HG03575 (cell line): Measurements from ENCODE around the gene ICAM2.
"Not testable (repeated sequence)": the region's sequence is repeated elsewhere in the genome, so short reads cannot be mapped to it uniquely, and the experiment has no call there.

ENCODE experiments used
- ATAC-seq: cut with Tn5 transposase; IDR thresholded peaks from one replicate; pipeline ENCODE4 v1.9.1; 2021; ENCODE audit not compliant: unreplicated experiment, insufficient number of reproducible peaks, low FRiP score; ENCODE audit errors: extremely low read depth

Gene ICAM2

DNA sequence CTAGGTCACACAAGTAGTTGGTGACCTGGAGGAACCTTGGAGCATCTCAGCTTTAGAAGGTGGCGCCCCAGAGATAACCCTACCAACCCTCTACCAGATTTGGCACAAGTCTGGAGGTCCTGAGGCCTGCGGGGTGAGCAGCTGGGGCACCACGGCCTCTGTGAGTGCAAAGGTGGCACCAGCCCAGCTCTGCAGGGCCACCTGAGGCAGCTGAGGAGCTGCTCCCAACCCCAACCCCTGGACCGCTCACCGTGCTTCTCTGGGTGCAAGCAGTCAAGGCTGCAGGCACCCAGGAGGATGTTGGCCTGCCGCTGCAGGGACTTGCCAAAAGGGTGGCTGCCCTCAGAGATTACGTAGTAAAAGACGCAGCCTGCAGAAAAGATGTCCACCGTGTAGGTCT is 28.4 kb upstream of the ICAM2 start:
- no peak for ATAC-seq

DNA sequence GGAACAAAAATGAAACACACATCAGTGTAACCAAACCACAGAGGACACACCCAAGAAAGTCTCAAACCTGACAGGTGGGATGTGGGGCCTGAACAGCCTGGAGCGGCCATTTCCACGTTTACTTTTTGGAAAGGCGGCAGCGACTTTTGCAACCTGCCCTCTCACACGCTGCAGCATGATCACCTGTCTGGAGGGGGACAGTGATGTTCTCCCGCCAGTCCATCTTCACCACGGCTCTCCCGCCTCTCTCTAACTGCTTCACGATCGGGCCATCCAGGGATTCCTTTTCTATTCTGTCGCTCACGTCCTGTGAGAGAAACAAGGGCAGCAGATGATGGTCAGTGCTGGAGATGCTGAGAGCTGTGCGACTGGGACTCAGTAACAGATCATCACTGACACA is 24.7 kb upstream of the ICAM2 start:
- ATAC-seq: no peak

DNA sequence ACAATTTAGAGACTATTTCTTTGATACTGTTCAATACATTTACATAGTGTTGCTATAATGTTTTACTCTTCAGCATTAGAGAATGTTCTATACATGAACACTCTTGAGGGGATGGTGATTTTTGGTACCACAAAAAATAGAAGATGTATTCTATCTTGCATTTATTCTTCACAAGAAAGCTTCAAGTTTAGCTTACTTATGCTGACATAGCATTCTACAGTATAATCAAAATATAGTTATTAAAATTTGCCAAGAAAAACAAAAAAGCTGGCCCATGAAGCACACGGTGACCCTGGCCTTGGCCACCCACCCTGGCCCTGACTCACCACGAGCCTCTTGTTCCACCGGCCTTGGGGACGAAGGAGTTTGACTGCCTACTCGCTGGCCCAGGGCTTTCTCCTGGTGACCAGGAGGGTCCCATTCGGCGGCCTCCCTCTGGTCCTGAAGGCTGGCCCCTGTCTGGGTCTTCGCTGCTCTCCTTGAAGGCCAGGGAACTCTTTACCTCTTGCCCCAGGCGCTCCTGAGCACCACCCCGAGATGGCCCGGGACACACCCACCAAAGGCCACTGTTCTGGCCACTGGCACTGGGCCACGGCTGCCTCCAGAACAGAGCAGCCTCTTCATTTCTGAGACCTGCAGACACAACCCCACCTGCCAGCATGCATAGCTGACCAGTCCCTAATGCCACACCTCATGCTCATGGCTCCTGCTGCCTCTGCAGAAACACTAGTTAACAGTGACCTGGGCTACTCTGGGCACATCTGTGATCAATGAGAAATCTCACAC is 22.5 kb upstream of the ICAM2 start:
- ATAC-seq: no peak

DNA sequence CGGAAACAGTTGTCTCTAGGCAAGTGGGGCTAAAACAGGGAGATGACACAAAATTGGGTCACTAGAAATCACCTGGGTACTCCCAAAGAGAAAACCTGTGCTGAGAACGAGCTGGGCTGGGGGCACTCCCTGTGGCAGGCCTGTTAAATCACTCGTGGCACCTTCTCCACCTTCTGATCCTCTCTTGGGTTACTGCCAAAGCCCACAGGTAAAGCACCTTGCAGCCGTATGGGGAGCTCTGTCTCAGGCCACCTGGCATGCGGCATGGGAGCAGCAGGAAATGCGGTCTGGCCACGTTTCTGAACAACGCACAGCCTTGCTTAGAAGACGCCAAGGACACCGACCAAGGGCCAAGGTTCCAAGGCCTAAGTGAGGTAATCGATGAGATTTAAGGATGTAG is 21.5 kb upstream of the ICAM2 start:
- ATAC-seq: no peak

DNA sequence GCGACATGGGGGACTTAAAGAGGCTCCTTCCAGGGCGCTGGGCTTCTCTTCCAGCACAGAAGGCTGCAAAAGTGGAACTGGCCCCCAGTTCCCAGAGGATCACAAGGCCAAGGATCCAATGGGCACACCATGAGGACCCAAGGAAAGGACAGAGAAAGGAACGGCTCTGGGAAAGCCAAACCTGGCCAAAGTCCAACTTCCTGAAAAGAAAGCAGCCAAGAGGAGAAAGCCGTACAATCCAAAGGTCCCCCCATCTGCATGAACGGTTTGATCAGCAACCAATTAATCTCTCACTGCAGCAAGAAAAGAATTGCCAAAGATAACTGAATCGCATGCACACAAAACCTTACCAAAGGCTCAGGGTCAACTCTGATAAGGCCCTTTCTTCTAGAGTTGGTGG is 19.8 kb upstream of the ICAM2 start:
- ATAC-seq: no peak

DNA sequence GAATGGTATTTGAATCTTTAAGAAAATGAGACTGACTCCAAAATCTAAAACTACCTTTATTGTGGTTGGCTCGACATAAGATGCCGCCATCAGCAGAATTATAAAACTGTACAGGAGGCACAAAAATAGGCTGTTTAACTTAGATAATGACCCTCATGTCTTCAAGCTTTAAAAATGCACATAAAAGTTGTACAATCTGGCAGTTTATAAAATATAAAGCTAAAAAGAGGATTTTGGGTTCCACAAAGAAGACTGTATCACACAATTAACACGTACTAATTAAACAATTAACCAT is 18.6 kb upstream of the ICAM2 start:
- no peak for ATAC-seq

DNA sequence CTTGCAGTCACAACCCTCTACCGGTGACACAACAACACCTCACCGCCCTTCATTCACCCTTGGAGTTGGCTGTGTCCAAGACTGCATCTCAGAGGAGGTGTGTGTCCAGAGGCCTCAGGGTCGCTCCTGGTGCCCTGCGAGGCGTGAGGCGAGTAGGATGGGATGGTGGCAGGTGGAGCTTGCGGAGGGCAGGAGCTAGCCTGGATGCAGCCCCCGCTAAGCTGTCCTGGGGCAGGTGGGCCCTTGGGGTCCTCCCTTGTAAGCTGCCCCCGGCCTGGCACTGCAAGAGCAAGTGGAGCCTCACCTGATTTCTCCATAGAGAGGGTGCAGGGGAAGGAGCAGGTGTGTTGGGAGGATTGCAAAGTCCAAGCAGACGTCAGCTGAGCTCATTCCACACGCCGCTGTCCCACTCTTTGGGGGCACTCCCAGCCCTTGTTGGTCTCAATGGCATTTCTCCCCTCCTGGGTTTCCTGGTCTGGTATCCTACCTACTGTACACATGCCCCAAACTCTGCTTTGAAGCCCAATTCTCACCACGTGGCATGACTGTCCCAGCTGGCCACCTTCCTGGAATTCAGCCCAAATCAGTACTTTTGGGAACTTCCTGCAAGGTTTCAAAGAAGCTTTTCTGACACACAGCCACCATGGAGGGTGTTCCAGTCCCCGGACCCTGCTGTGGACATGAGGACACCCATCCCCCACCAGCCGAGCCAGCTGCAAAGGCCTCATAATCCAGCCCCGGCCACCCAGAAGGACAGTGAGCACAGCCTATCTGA is 18.1 kb upstream of the ICAM2 start:
- no peak for ATAC-seq

DNA sequence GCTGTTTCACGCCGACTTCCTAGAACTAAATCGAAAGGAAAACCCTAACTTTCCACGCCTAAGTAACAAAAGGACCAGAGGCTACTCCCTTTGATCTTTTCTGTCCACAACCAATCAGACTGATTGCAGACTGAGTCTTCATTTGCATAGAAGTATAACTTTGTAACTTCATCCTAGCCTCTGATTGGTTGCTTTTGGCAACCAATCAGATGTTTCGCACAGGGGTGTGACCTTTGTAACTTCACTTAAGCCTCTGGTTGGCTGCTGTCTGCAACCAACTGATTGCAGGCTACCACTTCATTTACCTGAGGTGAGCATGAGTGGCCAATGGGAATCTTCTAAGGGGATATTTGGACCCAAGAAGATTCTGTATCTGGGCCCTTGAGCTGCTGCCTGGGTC is 17.4 kb upstream of the ICAM2 start:
- no peak for ATAC-seq

DNA sequence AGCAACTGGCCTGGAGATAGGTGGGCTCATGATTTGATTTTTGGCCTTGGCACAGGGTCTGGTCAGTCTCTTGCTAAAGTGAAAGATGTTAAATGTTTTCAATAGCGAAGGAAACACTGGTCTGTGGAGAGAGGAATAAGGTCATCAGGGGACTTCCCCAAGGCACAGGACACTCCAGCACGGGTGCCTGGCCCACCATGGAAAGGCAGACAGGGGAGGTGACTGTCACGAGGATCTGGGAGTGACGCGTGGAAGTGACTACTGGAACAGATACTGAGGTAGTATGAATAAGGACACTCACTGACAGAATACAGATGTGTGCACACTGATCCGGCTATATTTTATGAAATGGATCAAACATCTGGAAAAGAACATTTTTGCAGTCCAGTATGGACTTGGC is 16.7 kb upstream of the ICAM2 start:
- ATAC-seq: no peak

DNA sequence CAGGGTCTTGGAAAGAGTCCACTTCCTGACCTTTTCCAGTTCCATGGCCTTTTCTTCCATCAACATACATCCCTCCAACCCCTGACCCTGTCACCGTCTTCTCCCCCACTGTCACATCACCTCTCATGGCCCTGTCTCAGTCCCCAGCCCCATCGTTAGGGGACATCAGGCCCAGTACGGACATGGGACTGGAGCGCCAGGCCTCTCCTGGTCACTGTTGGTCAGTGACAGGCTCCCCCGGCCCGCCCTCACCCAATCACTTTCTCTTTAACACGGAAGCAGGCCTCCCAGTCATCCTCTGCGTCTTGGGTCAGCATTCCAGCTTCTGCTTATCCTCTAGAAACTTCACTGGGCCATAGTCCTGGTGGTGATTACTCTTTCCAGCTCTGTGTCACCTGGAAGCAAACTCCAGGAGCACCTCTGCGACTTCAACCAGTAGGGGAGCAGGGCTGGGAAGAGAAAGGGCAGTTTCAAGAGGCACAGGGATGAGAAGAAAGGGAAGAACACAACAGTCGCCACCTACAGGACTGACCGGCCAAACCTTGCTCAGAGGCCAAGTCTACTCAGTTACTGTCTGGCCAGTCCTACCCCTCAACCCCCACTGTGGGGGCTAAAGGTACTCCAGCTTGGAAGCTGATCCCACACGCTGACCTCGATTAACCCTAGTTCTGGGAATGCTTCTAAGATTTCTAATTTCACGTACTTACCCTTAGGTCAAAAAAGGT is 15.9 kb upstream of the ICAM2 start:
- no peak for ATAC-seq

DNA sequence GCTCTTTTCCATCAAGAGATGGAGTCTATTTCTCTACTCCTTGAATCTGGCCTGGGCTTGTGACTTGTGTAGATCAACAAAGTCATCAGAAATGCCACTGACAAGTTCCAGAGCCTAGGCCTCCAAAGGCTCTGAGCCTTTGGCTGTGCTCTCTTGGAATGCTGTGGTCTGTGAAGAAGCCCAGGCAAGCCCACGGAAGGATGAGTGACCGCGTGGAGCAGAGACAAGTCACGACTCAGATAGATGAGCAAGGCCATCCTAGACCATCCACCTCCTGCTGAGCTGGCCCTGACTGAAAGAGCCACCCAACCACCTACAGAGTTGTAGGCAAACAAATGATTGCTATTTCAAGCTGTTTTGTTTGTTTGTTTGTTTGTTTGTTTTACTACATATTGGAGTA is 11.6 kb upstream of the ICAM2 start:
- no peak for ATAC-seq

DNA sequence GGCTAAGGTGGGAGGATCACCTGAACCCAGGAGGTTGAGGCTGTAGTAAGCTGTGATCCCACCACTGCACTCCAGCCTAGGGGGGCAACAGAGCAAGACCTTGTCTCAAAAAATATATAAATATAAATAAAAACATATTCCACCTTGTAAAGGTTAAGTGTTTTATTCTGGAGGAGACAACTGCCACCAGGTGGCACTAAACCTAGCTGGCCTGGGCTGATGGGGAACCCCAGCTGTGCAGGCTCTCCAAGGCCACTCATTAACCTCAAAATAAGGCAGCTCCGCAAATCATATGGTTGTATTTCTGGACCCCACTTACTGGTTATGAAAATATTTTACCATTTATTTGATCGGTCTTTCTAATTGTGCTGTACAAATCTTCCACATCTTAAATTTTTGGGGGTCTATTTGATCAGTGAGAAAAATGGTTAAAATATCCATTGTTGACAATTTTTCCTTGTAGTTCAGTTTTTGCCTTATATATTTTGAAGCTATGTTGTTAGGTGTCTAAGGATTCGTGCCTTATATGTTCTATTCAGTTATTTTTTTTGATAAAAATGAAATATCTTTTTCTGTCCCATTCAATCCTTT is 8.5 kb upstream of the ICAM2 start:
- no peak for ATAC-seq

DNA sequence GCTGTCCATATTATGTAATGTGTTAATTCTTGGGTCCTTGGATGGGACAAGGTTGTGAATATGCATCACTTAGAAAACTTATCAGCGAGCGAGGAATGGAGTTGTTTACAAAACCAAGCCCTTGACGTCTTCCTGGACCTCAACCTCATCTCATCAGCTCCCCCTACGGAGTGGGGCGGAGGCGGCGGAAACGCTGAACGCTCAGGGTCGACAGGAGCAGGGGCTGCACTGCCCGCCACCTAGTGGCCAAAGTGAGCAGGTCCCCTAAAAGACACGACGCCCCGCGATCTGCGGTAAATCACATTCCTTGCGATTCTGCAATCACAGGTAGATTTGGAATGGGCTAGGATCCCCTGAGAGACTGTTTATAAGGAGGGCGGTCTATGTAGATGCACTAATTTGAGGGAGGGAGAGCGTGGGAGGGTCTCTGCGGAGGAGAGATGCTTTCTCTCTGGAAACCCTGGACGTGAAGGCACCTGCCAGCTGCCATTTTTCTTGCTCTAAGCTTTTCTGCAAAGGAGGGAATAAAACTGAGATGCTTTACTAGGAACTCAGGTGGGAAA is 5.4 kb upstream of the ICAM2 start:
- no peak for ATAC-seq

DNA sequence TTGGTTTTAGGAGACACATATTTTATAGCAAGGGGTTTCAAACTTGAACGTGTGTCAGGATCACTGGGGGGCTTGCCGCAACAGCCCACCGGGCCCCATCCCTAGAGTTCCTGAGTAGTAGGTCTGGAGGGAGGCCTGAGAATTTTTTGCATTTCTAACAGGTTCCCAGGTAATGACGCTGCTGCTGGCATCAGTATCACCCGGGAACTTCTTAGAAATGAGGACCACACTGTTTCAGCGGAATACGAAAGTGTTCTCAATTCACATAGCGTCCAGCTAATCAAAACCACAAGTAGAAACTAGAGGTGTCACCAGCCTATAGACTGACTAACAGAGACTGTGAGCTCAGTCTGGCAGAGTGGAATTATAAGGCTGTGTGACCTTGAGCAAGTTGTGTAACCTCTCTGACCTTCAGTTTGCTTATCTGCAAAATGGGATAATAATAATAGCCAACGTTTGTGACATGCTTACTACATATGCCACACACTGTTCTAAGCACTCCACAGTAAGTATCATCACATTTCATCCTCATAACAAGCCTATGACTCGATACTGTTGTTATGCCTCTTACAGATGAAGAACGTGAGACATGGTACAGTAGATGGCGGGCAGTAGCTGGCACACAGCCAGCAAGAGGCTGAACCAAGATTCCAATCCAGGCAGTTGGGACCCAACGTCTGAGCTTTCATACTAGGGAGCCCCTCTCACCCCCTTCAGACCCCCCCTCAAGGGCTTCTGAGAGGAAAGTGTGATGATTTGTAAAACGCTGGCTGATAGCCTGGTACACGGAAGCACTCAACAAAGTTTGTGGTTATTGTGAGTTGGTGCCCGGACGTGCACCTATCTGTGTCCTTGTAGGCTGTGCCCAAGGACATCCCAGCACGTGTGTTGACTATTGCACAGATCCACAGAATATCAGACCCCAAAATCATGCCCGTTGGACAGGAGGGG is 4.6 kb upstream of the ICAM2 start:
- no peak for ATAC-seq

DNA sequence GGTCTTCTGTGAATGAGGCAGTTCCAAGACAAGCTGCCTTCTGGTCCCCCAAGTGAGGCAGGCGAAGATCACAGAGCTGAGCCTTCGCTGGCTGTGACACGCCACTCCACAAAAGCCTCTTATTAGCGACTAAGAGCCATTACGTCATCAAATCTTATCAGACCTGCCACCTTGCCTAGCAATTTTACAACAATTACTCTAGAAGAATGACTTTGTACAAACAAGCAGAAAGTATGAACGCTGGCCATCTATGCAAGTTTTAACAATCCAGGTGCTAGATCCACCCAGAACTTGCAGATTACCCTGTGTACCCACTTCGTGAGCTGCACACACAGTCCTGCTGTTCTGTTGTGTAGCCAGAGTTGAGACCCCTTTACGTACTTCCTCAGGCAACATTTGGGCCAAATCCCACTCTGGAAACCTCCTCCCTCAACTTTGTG is 3.8 kb upstream of the ICAM2 start:
- no peak for ATAC-seq

DNA sequence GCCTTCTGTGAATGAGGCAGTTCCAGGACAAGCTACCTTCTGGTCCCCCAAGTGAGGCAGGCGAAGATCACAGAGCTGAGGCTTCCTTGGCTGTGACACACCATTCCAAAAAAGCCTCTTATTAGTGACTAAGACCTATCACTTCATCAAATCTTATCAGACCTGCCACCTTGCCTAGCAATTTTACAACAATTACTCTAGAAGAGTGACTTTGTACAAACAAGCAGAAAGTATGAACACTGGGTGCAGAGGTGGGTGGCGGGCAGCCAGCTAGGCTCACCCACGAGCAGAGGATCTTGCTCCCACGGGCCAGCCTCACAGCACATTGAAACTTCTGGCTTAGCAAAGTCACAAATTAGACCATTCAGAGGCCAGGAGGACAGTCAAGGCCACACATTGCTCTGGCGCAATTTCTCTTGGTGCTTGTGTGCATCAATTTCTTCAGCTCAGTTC is 2.2 kb upstream of the ICAM2 start:
- ATAC-seq: no peak

DNA sequence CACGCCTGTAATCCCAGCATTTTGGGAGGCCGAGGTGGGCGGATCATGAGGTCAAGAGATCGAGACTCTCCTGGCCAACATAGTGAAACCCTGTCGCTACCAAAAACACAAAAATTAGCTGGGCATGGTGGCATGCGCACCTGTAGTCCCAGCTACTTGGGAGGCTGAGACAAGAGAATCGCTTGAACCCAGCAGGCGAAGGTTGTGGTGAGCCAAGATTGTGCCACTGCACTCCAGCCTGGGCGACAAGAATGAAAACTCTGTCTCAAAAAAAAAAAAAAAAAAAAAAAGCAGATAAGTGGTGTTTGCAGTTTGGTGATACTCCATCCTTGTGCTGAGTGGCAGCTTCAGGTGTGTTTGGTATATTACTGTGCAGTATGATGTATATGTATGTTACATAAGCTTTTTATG is 877 bp downstream of the ICAM2 start:
- not testable (repeated sequence) for ATAC-seq

DNA sequence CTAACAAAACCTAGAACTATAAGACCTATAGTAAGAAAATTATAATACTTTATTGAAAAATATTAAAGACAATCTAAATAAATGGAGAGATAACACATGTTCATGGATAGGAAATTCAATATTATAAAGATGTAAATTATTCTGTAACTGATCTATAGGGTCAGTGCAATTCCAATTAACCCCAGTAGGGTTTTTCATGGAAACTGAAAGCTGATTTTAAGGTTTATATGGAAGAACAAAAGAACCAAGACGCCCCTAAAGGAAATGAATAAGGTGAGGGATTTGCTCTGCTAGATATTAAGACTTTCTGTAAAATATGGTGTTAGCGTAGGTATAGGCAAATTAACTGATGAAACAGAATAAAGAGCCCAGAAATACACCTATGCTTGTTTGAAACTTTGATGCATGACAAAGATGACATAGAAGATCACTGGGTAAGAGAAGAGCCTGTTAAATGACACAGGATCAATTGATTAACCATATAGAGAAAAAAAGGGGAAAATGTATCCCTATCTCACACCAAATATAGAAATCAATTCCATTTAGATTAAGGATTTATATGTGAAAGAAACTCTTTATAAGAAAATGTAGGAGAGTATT is 3.0 kb downstream of the ICAM2 start:
- no peak for ATAC-seq
